Measurements from ENCODE around the gene MAGEA1. TPM values are rescaled to one million over a fixed set of nuclear protein-coding genes. Genes with fewer than 3 reads are reported as not detected.

MAGEA1 gene
- total RNA-seq, 1 donor from 2014 or later, result not detected

Other genes with a start within 250 kb of the MAGEA1 start
- 0.34 and 0.37 TPM in 2 replicates for gene PNMA5, start 185.2 kb upstream of the MAGEA1 start, total RNA-seq
- gene PNMA3, start 122.8 kb upstream of the MAGEA1 start, total RNA-seq, result 2.4 and 2.7 TPM in 2 replicates
- gene PNMA6A, start 106.8 kb upstream of the MAGEA1 start, total RNA-seq, result 0.39 and 0.74 TPM in 2 replicates
- not detected in 2 replicates for gene PNMA6F, start 142.5 kb downstream of the MAGEA1 start, total RNA-seq
- gene ZNF275, start 154.9 kb downstream of the MAGEA1 start, total RNA-seq, result 23.5 and 24.3 TPM in 2 replicates
- not detected in 2 replicates for gene PNMA6E, start 222.1 kb downstream of the MAGEA1 start, total RNA-seq
- 2.5 TPM in 2 replicates for gene ZFP92, start 232.2 kb downstream of the MAGEA1 start, total RNA-seq

Measured in T-helper 1 cell treated with Interleukin-12 subunit alpha and Interleukin-12 subunit beta and Interleukin-4 antibody, amounts not matched to agents 30 ng/mL and 1 ng/mL, for 36 hours (primary cell).